ENCODE results near the gene SLC34A3.

Gene SLC34A3

GRCh38 chr9:137266585-137267453, 36.1 kb downstream of the SLC34A3 start:
- no peak for DNase-seq (ENCODE audit: low read depth)
- TF ChIP-seq CTCF (IDR thresholded peaks at IDR 0.05; ENCODE audit: low read length, missing control alignments) = no peak
- no peak overlapping the region for H3K4me3 ChIP-seq (replicated peaks; ENCODE audit: low read depth, low read length)

GRCh38 chr9:137267933-137268355, 37.2 kb downstream of the SLC34A3 start:
- DNase-seq (ENCODE audit: low read depth) = no peak

GRCh38 chr9:137268538-137269201, 38.0 kb downstream of the SLC34A3 start:
- no peak for DNase-seq (ENCODE audit: low read depth)
- no peak for TF ChIP-seq CTCF (IDR thresholded peaks at IDR 0.05; ENCODE audit: low read length, missing control alignments)
- no peak overlapping the region for H3K4me3 ChIP-seq (replicated peaks; ENCODE audit: low read depth, low read length)

More at GRCh38 chr9:137267933-137268355, 37.2 kb downstream of the SLC34A3 start:
- no peak for TF ChIP-seq CTCF (IDR thresholded peaks at IDR 0.05; ENCODE audit: low read length, missing control alignments)
- H3K4me3 ChIP-seq (replicated peaks; ENCODE audit: low read depth, low read length) = no peak overlapping the region

- H3K4me3 ChIP-seq (replicated peaks; ENCODE audit: low read depth, low read length) = no peak overlapping the region
- DNase-seq (ENCODE audit: low read depth) = no peak
- TF ChIP-seq CTCF (IDR thresholded peaks at IDR 0.05; ENCODE audit: low read length, missing control alignments) = no peak
These were observed 38.6 kb downstream of the SLC34A3 start for GRCh38 chr9:137269231-137269772.

GRCh38 chr9:137270929-137271695, 40.4 kb downstream of the SLC34A3 start:
- TF ChIP-seq CTCF (IDR thresholded peaks at IDR 0.05; ENCODE audit: low read length, missing control alignments) = no peak
- H3K4me3 ChIP-seq (replicated peaks; ENCODE audit: low read depth, low read length) = no peak overlapping the region
- no peak for DNase-seq (ENCODE audit: low read depth)

GRCh38 chr9:137271696-137272076, 41.0 kb downstream of the SLC34A3 start:
- TF ChIP-seq CTCF (IDR thresholded peaks at IDR 0.05; ENCODE audit: low read length, missing control alignments) = no peak
- no peak overlapping the region for H3K4me3 ChIP-seq (replicated peaks; ENCODE audit: low read depth, low read length)
- DNase-seq (ENCODE audit: low read depth) = no peak

Measured in fibroblast of pulmonary artery (primary cell).